GM12892 (cell line): ENCODE data around the gene MYADML2.

ENCODE experiments used
- POLR2A ChIP-seq: IDR thresholded peaks from 2 replicates; pipeline ENCODE4 v1.6.1; 2011; ENCODE audit warnings: low read depth, low read length, control low read depth
- TAF1 ChIP-seq: IDR thresholded peaks from 2 replicates; pipeline ENCODE4 v1.6.1; 2011; ENCODE audit warnings: low read depth, mild to moderate bottlenecking, control low read depth, low read length, borderline replicate concordance

DNA sequence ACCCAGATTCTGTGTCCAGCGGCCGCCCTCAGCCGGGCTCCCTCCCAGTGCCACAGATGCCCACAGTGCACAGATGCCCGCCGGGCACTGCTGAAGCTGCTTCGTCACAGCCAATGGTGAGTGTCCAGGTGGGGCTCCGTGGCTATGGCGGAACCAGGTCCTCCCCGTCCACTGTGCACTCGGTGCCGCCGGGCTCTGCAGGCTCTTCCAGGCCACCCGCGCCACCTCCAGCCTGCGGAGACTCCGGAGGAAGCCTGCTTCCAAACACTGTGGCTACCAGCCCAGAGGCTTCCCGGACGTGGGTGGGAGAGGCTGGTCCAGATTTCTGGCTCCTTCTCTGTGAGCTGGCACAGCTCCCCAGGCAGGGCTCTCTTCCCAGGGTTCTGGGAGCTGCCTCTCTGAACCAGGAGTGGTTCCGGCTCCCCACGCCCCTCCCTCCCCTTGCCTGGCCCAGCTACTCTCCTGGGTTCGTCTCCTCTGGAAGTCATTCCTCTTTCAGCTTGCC lies 7.1 kb downstream of the MYADML2 start:
- no peak for TF ChIP-seq TAF1
- no peak for TF ChIP-seq POLR2A
